HCT116 (cell line): ENCODE results near the gene KANSL1.

ENCODE experiments used
- CTCF ChIP-seq, 3 experiments: fragments of 200-600 bp in 1 of 3; sonication (generic) in 1 of 3; IDR thresholded peaks in 2 of 3; conservative IDR thresholded peaks in 1 of 3; 2 replicates each; pipeline ENCODE4 v1.5.1; 2012 to 2017; ENCODE audit warnings: low read depth in 2 of 3, low read length in 2 of 3, antibody characterized with exemption in 1 of 3, borderline replicate concordance in 1 of 3, control low read depth in 1 of 3, mild to moderate bottlenecking in 1 of 3, mixed read lengths in 1 of 3, mixed run types in 1 of 3, moderate library complexity in 1 of 3; ENCODE audit not compliant: insufficient read depth in 1 of 3
- EZH2 ChIP-seq: fragments of 200-600 bp; sonication (generic); IDR thresholded peaks from 2 replicates; pipeline ENCODE4 v1.6.1; 2017; ENCODE audit warnings: antibody characterized with exemption, mixed run types
- POLR2A ChIP-seq: IDR thresholded peaks from 2 replicates; pipeline ENCODE4 v1.7.0; 2011; ENCODE audit warnings: borderline replicate concordance; ENCODE audit not compliant: insufficient read depth, insufficient read length; ENCODE audit errors: extremely low read depth
- REST ChIP-seq: IDR thresholded peaks from 2 replicates; pipeline ENCODE4 v1.6.1; 2012; ENCODE audit warnings: low read depth
- SIN3A ChIP-seq: IDR thresholded peaks from 2 replicates; pipeline ENCODE4 v1.6.1; 2012; ENCODE audit warnings: low read depth

- TF ChIP-seq SIN3A (no peak), POLR2A (no peak), EZH2 (no peak), CTCF (IDR thresholded peaks at IDR 0.05 in 2 of 3, conservative IDR thresholded peaks at IDR 0.05 in 1 of 3; ENCODE audit: borderline replicate concordance in 1 of 3, insufficient read depth in 1 of 3, low read depth in 2 of 3, low read length in 2 of 3) (no peak), REST (no peak)
These were observed 151.0 kb downstream of the KANSL1 start for GRCh38 chr17:46042246-46042645.
